ENCODE measurements around the gene OGFOD3.

Gene OGFOD3

DNA sequence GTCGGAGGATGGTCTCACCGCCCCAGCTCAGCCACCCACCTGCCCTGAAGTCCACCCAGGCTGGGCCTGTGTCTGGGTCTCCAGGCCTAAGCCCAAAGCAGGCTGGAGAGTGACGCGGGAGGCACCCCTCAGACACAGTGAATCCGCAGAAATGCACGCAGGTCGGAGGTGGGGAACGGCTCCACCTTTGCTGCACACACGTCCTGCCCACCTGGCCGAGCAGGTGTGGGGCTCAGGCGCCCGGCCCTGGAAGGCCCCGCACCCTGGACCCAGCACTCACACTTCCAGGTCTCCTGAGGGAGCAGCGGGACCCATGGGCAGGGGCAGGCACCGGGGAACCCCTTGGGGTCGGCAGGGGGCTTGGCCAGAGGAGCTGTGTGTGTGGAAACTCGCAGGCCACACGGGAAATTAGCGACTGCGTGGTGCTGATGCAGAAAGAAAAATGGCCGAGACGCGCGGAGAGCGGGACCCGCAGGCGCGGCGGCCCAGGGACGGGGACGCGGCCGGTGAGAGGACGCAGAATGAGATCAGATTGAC lies 21.5 kb upstream of the OGFOD3 start:
- H3K27me3 ChIP-seq (ENCODE audit: insufficient read depth, low read depth, severe bottlenecking), result no peaks in the 10 kb centered on the region
- H3K4me3 ChIP-seq (ENCODE audit: low read depth, low read length), result no peak overlapping the region
- no peak for DNase-seq
- H3K9me3 ChIP-seq (ENCODE audit: severe bottlenecking), result no peaks in the 10 kb centered on the region
- H3K36me3 ChIP-seq, result peaks cover 72% of the 10 kb centered on the region
- TF ChIP-seq, protein P1, sequence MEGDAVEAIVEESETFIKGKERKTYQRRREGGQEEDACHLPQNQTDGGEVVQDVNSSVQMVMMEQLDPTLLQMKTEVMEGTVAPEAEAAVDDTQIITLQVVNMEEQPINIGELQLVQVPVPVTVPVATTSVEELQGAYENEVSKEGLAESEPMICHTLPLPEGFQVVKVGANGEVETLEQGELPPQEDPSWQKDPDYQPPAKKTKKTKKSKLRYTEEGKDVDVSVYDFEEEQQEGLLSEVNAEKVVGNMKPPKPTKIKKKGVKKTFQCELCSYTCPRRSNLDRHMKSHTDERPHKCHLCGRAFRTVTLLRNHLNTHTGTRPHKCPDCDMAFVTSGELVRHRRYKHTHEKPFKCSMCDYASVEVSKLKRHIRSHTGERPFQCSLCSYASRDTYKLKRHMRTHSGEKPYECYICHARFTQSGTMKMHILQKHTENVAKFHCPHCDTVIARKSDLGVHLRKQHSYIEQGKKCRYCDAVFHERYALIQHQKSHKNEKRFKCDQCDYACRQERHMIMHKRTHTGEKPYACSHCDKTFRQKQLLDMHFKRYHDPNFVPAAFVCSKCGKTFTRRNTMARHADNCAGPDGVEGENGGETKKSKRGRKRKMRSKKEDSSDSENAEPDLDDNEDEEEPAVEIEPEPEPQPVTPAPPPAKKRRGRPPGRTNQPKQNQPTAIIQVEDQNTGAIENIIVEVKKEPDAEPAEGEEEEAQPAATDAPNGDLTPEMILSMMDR (IDR thresholded peaks at IDR 0.05; ENCODE audit: low read depth, low read length), result no peak
- peak overlapping the region; percentile 21; the same call in 1 of the 2 replicates for H3K27ac ChIP-seq

DNA sequence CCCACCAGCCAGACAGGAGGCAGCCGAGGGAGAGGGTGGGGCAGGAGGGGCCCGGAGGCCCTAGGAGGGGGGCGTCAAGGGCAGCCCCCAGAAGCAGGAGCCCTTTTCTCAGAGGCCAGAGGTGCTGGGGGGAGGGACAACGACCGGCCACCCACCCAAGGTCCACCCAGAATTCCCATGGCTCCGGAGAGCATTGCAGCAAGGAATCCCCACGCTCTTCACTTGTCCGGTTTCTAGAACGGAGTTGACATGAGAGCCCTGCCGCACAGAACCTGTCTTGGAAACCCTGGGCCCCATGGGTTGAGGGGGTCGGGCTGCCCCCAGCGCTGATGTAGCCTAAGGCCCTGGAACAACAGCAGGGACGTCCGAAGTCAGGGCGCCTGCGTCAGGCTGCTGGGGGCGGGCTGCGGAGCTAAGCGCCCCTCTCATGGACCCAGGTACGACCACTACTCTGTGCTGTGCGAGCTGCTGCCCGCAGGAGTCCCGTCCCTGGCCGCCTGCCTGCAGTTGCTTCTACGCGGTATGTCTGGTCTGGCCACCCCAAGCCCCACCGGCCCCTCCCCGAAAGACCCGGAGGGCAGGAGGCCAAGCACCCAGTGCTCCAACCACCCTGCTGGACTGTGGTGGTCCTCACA lies 20.9 kb upstream of the OGFOD3 start:
- no peak overlapping the region for H3K4me3 ChIP-seq (ENCODE audit: low read depth, low read length)
- TF ChIP-seq, protein P1 (IDR thresholded peaks at IDR 0.05; ENCODE audit: low read depth, low read length), result no peak
- peak; percentile 15 for DNase-seq
- peak overlapping the region; percentile 21; the same call in 1 of the 2 replicates for H3K27ac ChIP-seq
- no peaks in the 10 kb centered on the region for H3K9me3 ChIP-seq (ENCODE audit: severe bottlenecking)
- no peaks in the 10 kb centered on the region for H3K27me3 ChIP-seq (ENCODE audit: insufficient read depth, low read depth, severe bottlenecking)
- peaks cover 72% of the 10 kb centered on the region for H3K36me3 ChIP-seq

DNA sequence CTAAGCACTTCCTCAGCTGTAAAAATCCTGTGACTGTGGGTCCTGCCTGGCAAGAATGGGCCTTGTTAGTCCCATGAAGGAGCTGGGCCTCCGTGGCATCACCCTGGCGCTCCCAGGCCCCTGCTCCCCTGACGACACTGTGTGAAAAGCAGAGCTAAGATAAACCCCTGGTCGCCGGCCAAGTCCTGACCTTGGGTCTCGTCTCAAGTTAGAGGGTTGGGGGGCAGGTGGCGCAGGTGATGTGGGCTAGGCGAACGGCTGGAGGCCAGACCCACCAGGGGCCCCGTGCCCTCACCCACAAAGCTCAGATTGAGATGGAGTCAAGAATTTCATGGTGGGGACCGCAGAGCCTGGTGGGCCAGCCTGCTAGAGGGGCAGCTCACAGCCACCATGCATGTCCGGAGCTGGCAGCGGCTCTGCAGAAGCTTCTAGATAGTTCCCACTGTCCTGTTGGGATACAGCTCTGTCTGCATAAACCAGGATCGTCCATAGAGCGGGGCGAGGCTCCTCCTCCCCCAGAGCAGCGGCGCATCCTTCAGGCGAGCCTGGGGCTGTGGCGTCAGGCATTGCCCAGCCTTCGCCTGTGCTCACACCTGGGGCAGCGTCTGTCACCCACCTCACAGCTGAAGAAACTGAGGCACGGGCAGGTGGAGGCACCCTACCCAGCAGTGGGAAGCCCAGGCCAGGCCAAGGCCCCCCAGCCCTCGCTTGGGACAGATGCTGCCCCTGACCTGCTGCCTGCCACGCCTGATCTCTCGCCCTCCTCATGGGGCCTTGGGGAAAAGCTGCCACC lies 20.2 kb upstream of the OGFOD3 start:
- TF ChIP-seq, protein P1 (IDR thresholded peaks at IDR 0.05; ENCODE audit: low read depth, low read length), result no peak
- peak; percentile 18 for DNase-seq
- no peaks in the 10 kb centered on the region for H3K9me3 ChIP-seq (ENCODE audit: severe bottlenecking)
- H3K36me3 ChIP-seq, result peaks cover 74% of the 10 kb centered on the region
- no peak overlapping the region for H3K4me3 ChIP-seq (ENCODE audit: low read depth, low read length)
- no peaks in the 10 kb centered on the region for H3K27me3 ChIP-seq (ENCODE audit: insufficient read depth, low read depth, severe bottlenecking)
- H3K27ac ChIP-seq, result peak overlapping the region; percentile 5; the same call in 1 of the 2 replicates

DNA sequence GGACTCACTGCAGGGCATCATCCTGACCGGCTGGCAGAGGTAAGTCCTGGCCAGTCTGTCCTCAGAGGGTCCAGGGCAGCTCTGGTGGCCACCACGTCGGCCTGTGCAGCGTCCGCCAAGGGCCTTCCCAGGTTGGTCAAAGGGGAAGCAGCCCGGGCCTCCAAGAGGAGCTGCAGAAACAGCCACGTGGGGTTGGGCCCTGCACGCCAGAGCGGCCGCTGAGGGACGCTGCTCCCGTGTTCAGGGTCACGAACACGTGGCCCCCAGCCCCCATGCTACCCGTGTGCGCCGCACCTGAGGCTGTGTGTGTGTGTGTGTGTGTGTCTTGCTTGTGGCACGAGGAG lies 18.9 kb upstream of the OGFOD3 start:
- Histone ChIP-seq H3K9me3 (ENCODE audit: severe bottlenecking) (no peaks in the 10 kb centered on the region), H3K27ac (no peak overlapping the region), H3K4me3 (ENCODE audit: low read depth, low read length) (no peak overlapping the region), H3K27me3 (ENCODE audit: insufficient read depth, low read depth, severe bottlenecking) (no peaks in the 10 kb centered on the region), H3K36me3 (peaks cover 71% of the 10 kb centered on the region)
- no peak for DNase-seq
- TF ChIP-seq, protein P1 (IDR thresholded peaks at IDR 0.05; ENCODE audit: low read depth, low read length), result no peak

DNA sequence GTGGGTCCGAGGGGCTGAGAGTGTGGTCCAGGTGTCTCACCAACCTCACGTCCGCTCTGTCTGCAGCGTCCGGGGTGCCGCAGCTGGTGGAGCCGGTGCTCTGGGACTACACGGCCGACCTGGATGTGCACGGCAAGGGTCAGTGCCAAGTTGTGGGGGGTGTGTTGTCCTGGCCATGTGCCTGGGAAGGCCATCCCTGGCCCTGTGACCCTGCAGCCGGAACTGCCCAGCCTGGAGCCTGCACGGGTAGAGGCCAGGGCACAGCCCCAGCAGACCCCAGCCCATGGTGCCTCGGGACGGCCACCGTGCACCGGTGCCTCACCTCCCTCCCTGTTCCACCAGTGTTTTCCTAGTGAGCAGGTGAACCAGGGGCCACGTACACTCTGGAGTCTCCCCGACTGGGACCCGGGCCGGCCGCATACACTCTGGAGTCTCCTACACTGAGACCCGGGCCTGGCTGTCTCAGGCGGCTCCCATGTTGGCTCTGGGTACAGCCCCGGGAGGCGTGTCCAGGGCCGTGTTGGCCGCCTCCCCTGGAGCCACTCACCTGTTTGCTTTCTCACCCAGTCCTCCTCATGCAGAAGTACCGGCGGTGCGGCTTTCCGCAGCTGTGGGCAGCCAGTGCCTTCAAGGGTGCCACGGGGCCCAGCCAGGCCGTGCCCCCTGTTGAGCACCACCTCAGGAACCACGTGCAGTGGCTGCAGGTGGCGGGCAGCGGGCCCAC lies 18.4 kb upstream of the OGFOD3 start:
- no peak for DNase-seq
- H3K27ac ChIP-seq, result no peak overlapping the region
- H3K27me3 ChIP-seq (ENCODE audit: insufficient read depth, low read depth, severe bottlenecking), result no peaks in the 10 kb centered on the region
- no peak overlapping the region for H3K4me3 ChIP-seq (ENCODE audit: low read depth, low read length)
- H3K36me3 ChIP-seq, result peaks cover 70% of the 10 kb centered on the region
- no peaks in the 10 kb centered on the region for H3K9me3 ChIP-seq (ENCODE audit: severe bottlenecking)
- TF ChIP-seq, protein P1 (IDR thresholded peaks at IDR 0.05; ENCODE audit: low read depth, low read length), result no peak

All from WERI-Rb-1 (cell line).